BLaER1 treated with 17β-estradiol and CSF1 and Interleukin-3, amounts not matched to agents 10 nM and 100 nM (cell line): ENCODE results near the gene PRKRA.
"Not testable (repeated sequence)": the region's sequence is repeated elsewhere in the genome, so short reads cannot be mapped to it uniquely, and the experiment has no call there.

Experiments used
- H3K27ac ChIP-seq, 11 experiments: shearing (Covaris generic); formaldehyde crosslinking; 2 replicates each; pipeline ENCODE4 v1.8.1; 2022
- H3K27me3 ChIP-seq, 11 experiments: shearing (Covaris generic); formaldehyde crosslinking; 2 replicates each; pipeline ENCODE4 v1.8.1; 2022
- H3K36me3 ChIP-seq, 11 experiments: shearing (Covaris generic); formaldehyde crosslinking; 2 replicates each; pipeline ENCODE4 v1.8.1; 2022
- H3K4me1 ChIP-seq, 10 experiments: shearing (Covaris generic); formaldehyde crosslinking; 2 replicates each; pipeline ENCODE4 v1.8.1; 2022
- H3K4me2 ChIP-seq, 11 experiments: shearing (Covaris generic); formaldehyde crosslinking; 2 replicates each; pipeline ENCODE4 v1.8.1; 2022
- H3K4me3 ChIP-seq, 10 experiments: shearing (Covaris generic); formaldehyde crosslinking; 2 replicates each; pipeline ENCODE4 v1.8.1; 2022
- H3K9ac ChIP-seq, 11 experiments: shearing (Covaris generic); formaldehyde crosslinking; 2 replicates each; pipeline ENCODE4 v1.8.1; 2022
- H3K9me3 ChIP-seq, 11 experiments: shearing (Covaris generic); formaldehyde crosslinking; replicated peaks in 1 of 11; 2 replicates each; pipeline ENCODE4 v1.8.1; 2022
- H4K20me1 ChIP-seq, 11 experiments: shearing (Covaris generic); formaldehyde crosslinking; 2 replicates each; pipeline ENCODE4 v1.8.1; 2022
- Cebpa-rat ChIP-seq, 11 experiments: shearing (Covaris generic); IDR thresholded peaks; 2 replicates each; pipeline ENCODE4 v1.8.1; 2022

The PRKRA gene

GRCh38 chr2:178414266-178415247 lies 36.4 kb downstream of the PRKRA start:
- Histone ChIP-seq H3K9ac (peak overlapping the region; percentile 92 to 99 (median 94)), H3K4me1 (peaks cover 27 to 60% (median 48%) of the 10 kb centered on the region in 10 experiments), H3K4me2 (peak overlapping the region; percentile 68 to 88 (median 83)), H4K20me1 (peaks cover 0 to 18% (median 0%) of the 10 kb centered on the region in 11 experiments; a peak in 2 of 22 replicates), H3K27ac (peak overlapping the region; percentile 90 to 99 (median 97)), H3K36me3 (peaks cover 0 to 30% (median 6%) of the 10 kb centered on the region in 11 experiments; a peak in 11 of 22 replicates), H3K9me3 (peaks cover 0 to 14% (median 0%) of the 10 kb centered on the region in 11 experiments; a peak in 4 of 22 replicates), H3K27me3 (no peaks in the 10 kb centered on the region), H3K4me3 (peak overlapping the region; percentile 58 to 77 (median 68))
- peak in 8 of 11 experiments; percentile 28 to 94 (median 72); a peak in 9 of 22 replicates for TF ChIP-seq Cebpa-rat (IDR thresholded peaks at IDR 0.05)

- H3K9me3 ChIP-seq, result peaks cover 0 to 14% (median 0%) of the 10 kb centered on the region in 11 experiments; a peak in 4 of 22 replicates
- H3K4me2 ChIP-seq, result peak overlapping the region; percentile 68 to 88 (median 83)
- no peak for TF ChIP-seq Cebpa-rat (IDR thresholded peaks at IDR 0.05)
- no peaks in the 10 kb centered on the region for H3K27me3 ChIP-seq
- H4K20me1 ChIP-seq, result peaks cover 0 to 14% (median 0%) of the 10 kb centered on the region in 11 experiments; a peak in 2 of 22 replicates
- peak overlapping the region; percentile 90 to 99 (median 97) for H3K27ac ChIP-seq
- H3K4me1 ChIP-seq, result peaks cover 26 to 54% (median 46%) of the 10 kb centered on the region in 10 experiments
- peaks cover 0 to 27% (median 6%) of the 10 kb centered on the region in 11 experiments; a peak in 8 of 22 replicates for H3K36me3 ChIP-seq
- H3K4me3 ChIP-seq, result peak overlapping the region; percentile 58 to 77 (median 68)
- H3K9ac ChIP-seq, result peak overlapping the region; percentile 92 to 99 (median 94)
Measured at GRCh38 chr2:178413472-178414265, 37.3 kb downstream of the PRKRA start.

GRCh38 chr2:178412453-178412852 lies 38.5 kb downstream of the PRKRA start:
- peak overlapping the region in 9 of 11 experiments; percentile 96 to 99 (median 99); a peak in 17 of 22 replicates for H3K27ac ChIP-seq
- H3K27me3 ChIP-seq, H4K20me1 ChIP-seq: not testable (repeated sequence)
- H3K4me2 ChIP-seq, result peak overlapping the region; percentile 68 to 88 (median 83); a peak in 16 of 22 replicates
- peaks cover 0 to 15% (median 4%) of the 10 kb centered on the region in 11 experiments; a peak in 8 of 22 replicates for H3K36me3 ChIP-seq
- H3K4me3 ChIP-seq, result peak overlapping the region in 6 of 10 experiments; percentile 58 to 77 (median 68); a peak in 6 of 20 replicates
- H3K4me1 ChIP-seq, result peaks cover 16 to 50% (median 36%) of the 10 kb centered on the region in 10 experiments
- peaks cover 0 to 14% (median 0%) of the 10 kb centered on the region in 11 experiments; a peak in 4 of 22 replicates for H3K9me3 ChIP-seq
- peak overlapping the region in 8 of 11 experiments; percentile 92 to 99 (median 95); a peak in 9 of 22 replicates for H3K9ac ChIP-seq

- H3K27ac ChIP-seq, result peak overlapping the region in 2 of 11 experiments; percentile 22 to 99; a peak in 2 of 22 replicates
- no peaks in the 10 kb centered on the region for H3K27me3 ChIP-seq
- peaks cover 0 to 11% (median 4%) of the 10 kb centered on the region in 11 experiments; a peak in 7 of 22 replicates for H3K36me3 ChIP-seq
- no peak for TF ChIP-seq Cebpa-rat (IDR thresholded peaks at IDR 0.05)
- H4K20me1 ChIP-seq, result no peaks in the 10 kb centered on the region
- peak overlapping the region in 3 of 11 experiments; percentile 68 to 76 (median 76); a peak in 4 of 22 replicates for H3K4me2 ChIP-seq
- H3K9me3 ChIP-seq, result peaks cover 0 to 14% (median 0%) of the 10 kb centered on the region in 11 experiments; a peak in 4 of 22 replicates
- no peak overlapping the region for H3K4me3 ChIP-seq
- H3K4me1 ChIP-seq, result peaks cover 15 to 50% (median 37%) of the 10 kb centered on the region in 10 experiments
- no peak overlapping the region for H3K9ac ChIP-seq
Measured at GRCh38 chr2:178412047-178412446, 38.9 kb downstream of the PRKRA start.

- no peak for TF ChIP-seq Cebpa-rat (IDR thresholded peaks at IDR 0.05)
- no peak overlapping the region for H3K27ac ChIP-seq
- H3K4me3 ChIP-seq, result no peak overlapping the region
- peaks cover 9 to 55% (median 43%) of the 10 kb centered on the region in 10 experiments for H3K4me1 ChIP-seq
- no peak overlapping the region for H3K9ac ChIP-seq
- peaks cover 0 to 14% (median 0%) of the 10 kb centered on the region in 11 experiments; a peak in 4 of 22 replicates for H3K9me3 ChIP-seq
- H3K27me3 ChIP-seq, result no peaks in the 10 kb centered on the region
- no peaks in the 10 kb centered on the region for H4K20me1 ChIP-seq
- no peak overlapping the region for H3K4me2 ChIP-seq
- H3K36me3 ChIP-seq, result no peaks in the 10 kb centered on the region
Measured at GRCh38 chr2:178409261-178409660, 41.7 kb downstream of the PRKRA start.

- Histone ChIP-seq H3K4me3 (no peak overlapping the region; a peak in 1 of 20 replicates), H3K4me2 (peak overlapping the region; percentile 46 to 78 (median 62))
Measured at GRCh38 chr2:178404368-178404767, 46.6 kb downstream of the PRKRA start.

GRCh38 chr2:178403671-178404306 lies 47.2 kb downstream of the PRKRA start:
- Histone ChIP-seq H3K27ac (peak overlapping the region; percentile 13 to 90 (median 80); a peak in 20 of 22 replicates), H3K4me2 (peak overlapping the region; percentile 46 to 78 (median 62)), H3K36me3 (no peaks in the 10 kb centered on the region), H3K4me1 (peaks cover 16 to 74% (median 62%) of the 10 kb centered on the region in 10 experiments), H3K9ac (peak overlapping the region in 10 of 11 experiments; percentile 12 to 72 (median 56); a peak in 19 of 22 replicates), H4K20me1 (no peaks in the 10 kb centered on the region), H3K4me3 (no peak overlapping the region), H3K9me3 (no peaks in the 10 kb centered on the region), H3K27me3 (no peaks in the 10 kb centered on the region)
- TF ChIP-seq Cebpa-rat (IDR thresholded peaks at IDR 0.05), result no peak

More at GRCh38 chr2:178404368-178404767, 46.6 kb downstream of the PRKRA start:
- Histone ChIP-seq H3K4me1 (peaks cover 16 to 74% (median 62%) of the 10 kb centered on the region in 10 experiments), H3K27me3 (no peaks in the 10 kb centered on the region), H3K9me3 (no peaks in the 10 kb centered on the region), H4K20me1 (no peaks in the 10 kb centered on the region), H3K36me3 (no peaks in the 10 kb centered on the region), H3K9ac (peak overlapping the region in 10 of 11 experiments; percentile 12 to 72 (median 56); a peak in 19 of 22 replicates), H3K27ac (peak overlapping the region; percentile 34 to 90 (median 80); a peak in 20 of 22 replicates)
- no peak for TF ChIP-seq Cebpa-rat (IDR thresholded peaks at IDR 0.05)
